ENCODE measurements around the gene GLOD4.

- TF ChIP-seq CTCF (IDR thresholded peaks at IDR 0.05 in 2 of 3, conservative IDR thresholded peaks at IDR 0.05 in 1 of 3; ENCODE audit: control insufficient read depth in 2 of 3, extremely low read depth in 1 of 3, insufficient read depth in 1 of 3, low read depth in 3 of 3, low read length in 3 of 3) (no peak), RAD51 (IDR thresholded peaks at IDR 0.05) (no peak), CREB1 (IDR thresholded peaks at IDR 0.05; ENCODE audit: low read depth) (no peak), RELA (IDR thresholded peaks at IDR 0.05; ENCODE audit: borderline replicate concordance, partially characterized antibody) (no peak), BACH1 (IDR thresholded peaks at IDR 0.05; ENCODE audit: borderline replicate concordance) (no peak), ZZZ3 (IDR thresholded peaks at IDR 0.05; ENCODE audit: control insufficient read depth, insufficient read length, low read depth) (no peak), FOS (IDR thresholded peaks at IDR 0.05; ENCODE audit: borderline replicate concordance, extremely low read depth, insufficient read length) (no peak), IKZF2 (IDR thresholded peaks at IDR 0.05) (no peak), YY1 (IDR thresholded peaks at IDR 0.05; ENCODE audit: low read depth, low read length) (no peak), ESRRA (IDR thresholded peaks at IDR 0.05; ENCODE audit: low read length) (no peak), TCF12 (IDR thresholded peaks at IDR 0.05; ENCODE audit: low read depth, low read length) (no peak)
These were observed 35.9 kb downstream of the GLOD4 start for GRCh38 chr17:746181-746580.

All from GM12878 (cell line).